Measurements from ENCODE around the gene ICAM1.

- TF ChIP-seq, protein P1, sequence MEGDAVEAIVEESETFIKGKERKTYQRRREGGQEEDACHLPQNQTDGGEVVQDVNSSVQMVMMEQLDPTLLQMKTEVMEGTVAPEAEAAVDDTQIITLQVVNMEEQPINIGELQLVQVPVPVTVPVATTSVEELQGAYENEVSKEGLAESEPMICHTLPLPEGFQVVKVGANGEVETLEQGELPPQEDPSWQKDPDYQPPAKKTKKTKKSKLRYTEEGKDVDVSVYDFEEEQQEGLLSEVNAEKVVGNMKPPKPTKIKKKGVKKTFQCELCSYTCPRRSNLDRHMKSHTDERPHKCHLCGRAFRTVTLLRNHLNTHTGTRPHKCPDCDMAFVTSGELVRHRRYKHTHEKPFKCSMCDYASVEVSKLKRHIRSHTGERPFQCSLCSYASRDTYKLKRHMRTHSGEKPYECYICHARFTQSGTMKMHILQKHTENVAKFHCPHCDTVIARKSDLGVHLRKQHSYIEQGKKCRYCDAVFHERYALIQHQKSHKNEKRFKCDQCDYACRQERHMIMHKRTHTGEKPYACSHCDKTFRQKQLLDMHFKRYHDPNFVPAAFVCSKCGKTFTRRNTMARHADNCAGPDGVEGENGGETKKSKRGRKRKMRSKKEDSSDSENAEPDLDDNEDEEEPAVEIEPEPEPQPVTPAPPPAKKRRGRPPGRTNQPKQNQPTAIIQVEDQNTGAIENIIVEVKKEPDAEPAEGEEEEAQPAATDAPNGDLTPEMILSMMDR (IDR thresholded peaks at IDR 0.05): no peak
- TF ChIP-seq POLR2A (IDR thresholded peaks at IDR 0.05): no peak
- TF ChIP-seq EP300 (IDR thresholded peaks at IDR 0.05): no peak
Measured at GRCh38 chr19:10284960-10285278, 14.0 kb downstream of the ICAM1 start.

Data from ovary (tissue), 3 donors.